ENCODE data around the gene AP3B1.

DNA sequence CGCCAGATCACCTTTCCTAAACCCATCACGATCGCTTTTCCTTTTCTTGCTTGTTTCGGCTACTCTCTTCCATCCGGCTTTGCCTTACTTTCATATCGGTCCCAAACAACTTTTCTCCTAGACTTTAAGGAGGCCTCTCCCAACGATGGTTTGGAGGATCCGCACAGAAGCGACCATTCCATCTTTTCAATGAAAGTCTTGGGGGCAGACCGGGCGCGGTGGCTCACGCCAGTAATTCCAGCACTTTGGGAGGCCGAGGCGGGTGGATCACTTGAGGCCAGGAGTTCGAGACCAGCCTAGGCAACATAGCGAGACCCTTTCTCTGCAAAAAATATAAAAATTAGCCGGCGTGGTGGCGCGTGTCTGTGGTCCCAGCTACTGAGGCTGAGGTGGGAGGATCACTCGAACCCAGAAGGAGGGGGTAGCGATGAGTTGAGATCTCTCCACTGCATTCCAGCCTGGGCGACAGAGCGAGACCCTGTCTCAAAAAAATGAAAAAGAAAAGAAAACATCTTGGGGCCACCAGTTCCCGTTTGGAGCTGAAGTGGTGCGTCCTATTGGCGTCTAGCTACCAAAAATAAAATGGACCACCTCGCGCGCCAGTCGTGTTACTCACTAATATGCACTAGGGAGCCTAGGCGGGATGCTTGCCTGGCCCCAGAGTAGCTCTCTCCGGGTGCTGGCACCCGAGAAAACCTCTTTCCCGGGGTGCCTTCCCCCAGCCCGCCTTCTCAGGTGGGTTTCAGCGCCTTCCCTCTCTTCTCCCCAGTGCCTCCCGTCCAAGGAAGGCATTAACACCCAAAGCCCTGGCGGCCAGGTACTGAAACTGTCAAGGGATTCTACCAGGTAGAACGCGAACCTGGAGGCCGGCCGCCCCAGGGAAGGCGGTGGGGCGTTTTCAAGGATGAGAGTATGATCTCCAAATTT lies 800 bp upstream of the AP3B1 start:
- TF ChIP-seq, protein P1, sequence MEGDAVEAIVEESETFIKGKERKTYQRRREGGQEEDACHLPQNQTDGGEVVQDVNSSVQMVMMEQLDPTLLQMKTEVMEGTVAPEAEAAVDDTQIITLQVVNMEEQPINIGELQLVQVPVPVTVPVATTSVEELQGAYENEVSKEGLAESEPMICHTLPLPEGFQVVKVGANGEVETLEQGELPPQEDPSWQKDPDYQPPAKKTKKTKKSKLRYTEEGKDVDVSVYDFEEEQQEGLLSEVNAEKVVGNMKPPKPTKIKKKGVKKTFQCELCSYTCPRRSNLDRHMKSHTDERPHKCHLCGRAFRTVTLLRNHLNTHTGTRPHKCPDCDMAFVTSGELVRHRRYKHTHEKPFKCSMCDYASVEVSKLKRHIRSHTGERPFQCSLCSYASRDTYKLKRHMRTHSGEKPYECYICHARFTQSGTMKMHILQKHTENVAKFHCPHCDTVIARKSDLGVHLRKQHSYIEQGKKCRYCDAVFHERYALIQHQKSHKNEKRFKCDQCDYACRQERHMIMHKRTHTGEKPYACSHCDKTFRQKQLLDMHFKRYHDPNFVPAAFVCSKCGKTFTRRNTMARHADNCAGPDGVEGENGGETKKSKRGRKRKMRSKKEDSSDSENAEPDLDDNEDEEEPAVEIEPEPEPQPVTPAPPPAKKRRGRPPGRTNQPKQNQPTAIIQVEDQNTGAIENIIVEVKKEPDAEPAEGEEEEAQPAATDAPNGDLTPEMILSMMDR (IDR thresholded peaks at IDR 0.05) = peak in 2 of 3 donors; percentile 42 to 51
- TF ChIP-seq POLR2A (IDR thresholded peaks at IDR 0.05) = no peak
- no peak for TF ChIP-seq POLR2AphosphoS5 (IDR thresholded peaks at IDR 0.05)
